IMR-90 (cell line): ENCODE measurements around the gene ERICH2. TPM values are rescaled to one million over a fixed set of nuclear protein-coding genes. Genes with fewer than 3 reads are reported as not detected.

ENCODE experiments used
- CEBPB ChIP-seq: IDR thresholded peaks from 2 replicates; pipeline ENCODE4 v1.6.1; 2012; ENCODE audit warnings: low read depth, low read length, improper control_type of control experiment
- CHD1 ChIP-seq: IDR thresholded peaks from 2 replicates; pipeline ENCODE4 v1.6.1; 2012; ENCODE audit warnings: low read depth, low read length, improper control_type of control experiment
- FOS ChIP-seq: fragments of 150-350 bp; IDR thresholded peaks from 2 replicates; pipeline ENCODE4 v1.6.1; 2016; ENCODE audit warnings: low read depth, low read length
- RAD21 ChIP-seq: IDR thresholded peaks from 2 replicates; pipeline ENCODE4 v1.6.1; 2012; ENCODE audit warnings: low read length, improper control_type of control experiment
- RCOR1 ChIP-seq: IDR thresholded peaks from 2 replicates; pipeline ENCODE4 v1.6.1; 2012; ENCODE audit warnings: mild to moderate bottlenecking, low read length, improper control_type of control experiment; ENCODE audit not compliant: insufficient replicate concordance
- RFX5 ChIP-seq: IDR thresholded peaks from 2 replicates; pipeline ENCODE4 v1.8.0; 2012; ENCODE audit warnings: low read depth, mild to moderate bottlenecking, low read length, moderate library complexity
- USF2 ChIP-seq: fragments of 150-350 bp; IDR thresholded peaks from 2 replicates; pipeline ENCODE4 v1.6.1; 2017; ENCODE audit warnings: mild to moderate bottlenecking, antibody characterized with exemption, low read length, low read depth
- polyA plus RNA-seq, 3 experiments: library from polyadenylated mRNA; depleted of rRNA; stranded (reverse); fragments of >200 nt; gene quantifications; 2 replicates each; pipeline ENCODE4 v1.2.3, GENCODE V29; 2012; ENCODE audit warnings: low replicate concordance in 1 of 3
- total RNA-seq: library from RNA; depleted of rRNA; stranded (reverse); fragments of >200 nt; gene quantifications from 2 replicates; pipeline ENCODE4 v1.2.3, GENCODE V29; 2012

The ERICH2 gene
- total and polyA plus RNA-seq, 2 of the 4 experiments (the other 2 are of a cell fraction): not detected

GRCh38 chr2:170823088-170823897 is 53.1 kb downstream of the ERICH2 start (continued):
- TF ChIP-seq USF2: no peak
- TF ChIP-seq RFX5: no peak
- TF ChIP-seq RCOR1: no peak
- TF ChIP-seq RAD21: no peak
- TF ChIP-seq CEBPB: no peak
- TF ChIP-seq CHD1: no peak
- no peak for TF ChIP-seq FOS
